Measurements from ENCODE around the gene PRDM1. TPM values are rescaled to one million over a fixed set of nuclear protein-coding genes. Genes with fewer than 3 reads are reported as not detected.

Gene PRDM1
- total RNA-seq, 1 experiment from 2014 or later, result 0.40 TPM

DNA sequence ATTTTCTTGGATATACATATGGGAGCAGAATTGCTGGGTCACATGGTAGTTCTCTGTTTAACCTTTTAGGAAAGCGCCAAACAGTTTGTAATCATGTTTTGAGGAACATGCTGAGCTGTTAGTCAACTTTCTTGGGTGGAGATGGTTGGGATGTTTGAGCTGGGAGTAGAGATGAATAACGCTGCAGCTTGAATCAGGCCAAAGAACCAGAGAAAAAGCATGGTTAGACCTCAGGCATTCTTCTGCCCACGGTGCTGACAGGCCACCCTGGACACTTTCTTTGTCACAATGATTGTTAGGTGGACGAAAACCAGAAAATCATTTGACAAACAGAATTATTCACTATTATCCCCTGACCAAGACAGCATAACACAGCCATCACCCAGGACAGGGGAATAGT, 66.8 kb downstream of the PRDM1 start:
- H3K27me3 Mint-ChIP-seq (ENCODE audit: unreplicated experiment), result no peaks in the 10 kb centered on the region
- H3K4me1 Mint-ChIP-seq (ENCODE audit: low read depth, unreplicated experiment), result no peaks in the 10 kb centered on the region
- CTCF ChIA-PET, result no interaction called here
- no peak overlapping the region for H3K27ac Mint-ChIP-seq (ENCODE audit: unreplicated experiment)
- no peak for DNase-seq
- H3K4me3 Mint-ChIP-seq (ENCODE audit: low read depth, unreplicated experiment), result no peak overlapping the region
- no TSS peak for BruUV-seq (replicated peaks)
- H3K36me3 Mint-ChIP-seq (ENCODE audit: insufficient read depth, unreplicated experiment), result no peaks in the 10 kb centered on the region
- intact Hi-C loops (cut with micrococcal nuclease; ENCODE audit: unreplicated experiment), result no loop called here
- no peaks in the 10 kb centered on the region for H3K9me3 Mint-ChIP-seq (ENCODE audit: low read depth, unreplicated experiment)
- TF ChIP-seq, protein P1, sequence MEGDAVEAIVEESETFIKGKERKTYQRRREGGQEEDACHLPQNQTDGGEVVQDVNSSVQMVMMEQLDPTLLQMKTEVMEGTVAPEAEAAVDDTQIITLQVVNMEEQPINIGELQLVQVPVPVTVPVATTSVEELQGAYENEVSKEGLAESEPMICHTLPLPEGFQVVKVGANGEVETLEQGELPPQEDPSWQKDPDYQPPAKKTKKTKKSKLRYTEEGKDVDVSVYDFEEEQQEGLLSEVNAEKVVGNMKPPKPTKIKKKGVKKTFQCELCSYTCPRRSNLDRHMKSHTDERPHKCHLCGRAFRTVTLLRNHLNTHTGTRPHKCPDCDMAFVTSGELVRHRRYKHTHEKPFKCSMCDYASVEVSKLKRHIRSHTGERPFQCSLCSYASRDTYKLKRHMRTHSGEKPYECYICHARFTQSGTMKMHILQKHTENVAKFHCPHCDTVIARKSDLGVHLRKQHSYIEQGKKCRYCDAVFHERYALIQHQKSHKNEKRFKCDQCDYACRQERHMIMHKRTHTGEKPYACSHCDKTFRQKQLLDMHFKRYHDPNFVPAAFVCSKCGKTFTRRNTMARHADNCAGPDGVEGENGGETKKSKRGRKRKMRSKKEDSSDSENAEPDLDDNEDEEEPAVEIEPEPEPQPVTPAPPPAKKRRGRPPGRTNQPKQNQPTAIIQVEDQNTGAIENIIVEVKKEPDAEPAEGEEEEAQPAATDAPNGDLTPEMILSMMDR (IDR thresholded peaks at IDR 0.05; ENCODE audit: unreplicated experiment), result no peak

DNA sequence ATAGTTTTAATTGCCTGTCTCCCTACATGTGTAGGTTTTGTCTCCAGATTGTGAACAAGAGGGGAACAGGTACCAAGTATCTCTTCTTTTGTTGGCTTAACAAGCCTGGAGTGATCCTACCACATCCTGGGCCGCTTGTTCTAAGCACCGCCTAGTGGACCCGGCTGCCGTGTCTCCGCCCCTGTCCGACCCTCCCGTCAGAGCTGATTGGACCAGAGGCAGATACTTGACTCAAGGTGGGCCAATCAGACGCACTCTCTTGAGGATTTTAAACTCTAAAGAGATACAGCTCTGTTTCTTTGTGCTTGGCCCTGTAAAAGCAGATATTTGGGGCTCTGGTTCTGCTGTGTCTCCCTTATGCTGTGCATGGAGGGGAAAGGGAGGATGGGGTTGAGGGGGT, 68.2 kb downstream of the PRDM1 start:
- CTCF ChIA-PET, result interaction anchor here (0.7 kb wide), 1 partner anchor 205 kb away, joined by 4 read pairs; no protein-coding TSS in a partner anchor
- TF ChIP-seq, protein P1 (IDR thresholded peaks at IDR 0.05; ENCODE audit: unreplicated experiment), result no peak

DNA sequence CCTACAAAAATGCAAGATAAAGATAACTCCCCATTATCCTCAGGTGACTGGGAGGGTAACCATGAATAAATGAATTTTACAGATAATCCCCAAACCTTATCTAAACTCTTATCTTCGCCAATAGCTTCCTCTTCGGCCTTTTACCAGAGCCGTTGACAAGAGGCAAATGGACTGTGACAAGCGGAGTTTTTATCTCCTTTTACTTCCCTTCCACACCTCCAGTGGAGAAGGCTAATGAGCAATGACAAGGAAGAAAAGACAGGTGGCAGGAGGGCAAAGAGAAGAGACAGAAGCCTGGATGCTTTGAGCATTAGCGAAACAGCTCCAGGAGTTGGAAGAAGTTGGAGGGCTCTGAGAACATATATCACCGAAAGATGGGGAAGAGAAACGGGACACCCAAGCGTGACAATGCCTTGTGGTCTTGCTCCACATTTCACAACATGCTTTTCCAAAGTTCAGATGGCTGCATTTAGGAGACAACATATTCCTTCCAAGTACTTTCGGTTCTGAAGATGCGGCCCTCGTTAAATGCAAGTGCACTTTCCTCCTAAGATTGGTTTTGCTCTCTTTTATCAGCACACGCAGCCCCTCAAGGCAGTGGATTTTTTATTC, 69.2 kb downstream of the PRDM1 start:
- no peak for DNase-seq
- H3K9me3 Mint-ChIP-seq (ENCODE audit: low read depth, unreplicated experiment), result no peaks in the 10 kb centered on the region
- no peaks in the 10 kb centered on the region for H3K36me3 Mint-ChIP-seq (ENCODE audit: insufficient read depth, unreplicated experiment)
- no TSS peak for BruUV-seq (replicated peaks)
- TF ChIP-seq, protein P1 (IDR thresholded peaks at IDR 0.05; ENCODE audit: unreplicated experiment), result no peak
- no peaks in the 10 kb centered on the region for H3K4me1 Mint-ChIP-seq (ENCODE audit: low read depth, unreplicated experiment)
- no peaks in the 10 kb centered on the region for H3K27me3 Mint-ChIP-seq (ENCODE audit: unreplicated experiment)
- intact Hi-C loops (cut with micrococcal nuclease; ENCODE audit: unreplicated experiment), result no loop called here
- H3K27ac Mint-ChIP-seq (ENCODE audit: unreplicated experiment), result no peak overlapping the region
- H3K4me3 Mint-ChIP-seq (ENCODE audit: low read depth, unreplicated experiment), result no peak overlapping the region
- CTCF ChIA-PET, result no interaction called here

More for the DNA sequence above, 68.2 kb downstream of the PRDM1 start:
- DNase-seq, result no peak
- no TSS peak for BruUV-seq (replicated peaks)
- Mint-ChIP-seq H3K36me3 (ENCODE audit: insufficient read depth, unreplicated experiment) (no peaks in the 10 kb centered on the region), H3K27ac (ENCODE audit: unreplicated experiment) (no peak overlapping the region), H3K4me1 (ENCODE audit: low read depth, unreplicated experiment) (no peaks in the 10 kb centered on the region), H3K9me3 (ENCODE audit: low read depth, unreplicated experiment) (no peaks in the 10 kb centered on the region), H3K4me3 (ENCODE audit: low read depth, unreplicated experiment) (no peak overlapping the region), H3K27me3 (ENCODE audit: unreplicated experiment) (no peaks in the 10 kb centered on the region)
- intact Hi-C loops (cut with micrococcal nuclease; ENCODE audit: unreplicated experiment), result no loop called here

DNA sequence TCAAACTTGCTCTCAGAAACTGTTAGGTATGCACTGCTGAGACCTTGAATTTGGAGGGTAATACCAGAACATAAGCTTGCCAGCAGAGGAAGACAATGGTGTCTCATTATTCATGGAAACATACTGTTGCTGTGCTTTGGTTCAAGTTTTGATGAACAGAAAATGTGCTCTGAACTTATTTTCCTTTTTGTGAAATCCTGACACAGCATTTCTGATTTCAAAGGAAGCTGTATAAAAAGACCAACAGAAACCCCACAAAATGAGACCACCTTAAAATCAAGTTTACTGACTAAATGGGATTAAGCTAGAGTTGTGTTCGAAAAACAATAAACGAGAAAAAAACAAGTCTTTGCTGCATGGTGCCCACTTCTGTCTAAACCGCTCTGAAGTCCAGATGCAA, 70.3 kb downstream of the PRDM1 start:
- CTCF ChIA-PET, result interaction anchor here (0.6 kb wide), 1 partner anchor 734 kb away, joined by 4 read pairs; no protein-coding TSS in a partner anchor
- H3K27me3 Mint-ChIP-seq (ENCODE audit: unreplicated experiment), result no peaks in the 10 kb centered on the region
- no peak for DNase-seq
- no peaks in the 10 kb centered on the region for H3K4me1 Mint-ChIP-seq (ENCODE audit: low read depth, unreplicated experiment)
- H3K36me3 Mint-ChIP-seq (ENCODE audit: insufficient read depth, unreplicated experiment), result no peaks in the 10 kb centered on the region
- H3K27ac Mint-ChIP-seq (ENCODE audit: unreplicated experiment), result no peak overlapping the region
- TF ChIP-seq, protein P1 (IDR thresholded peaks at IDR 0.05; ENCODE audit: unreplicated experiment), result no peak
- BruUV-seq (replicated peaks), result no TSS peak
- no peak overlapping the region for H3K4me3 Mint-ChIP-seq (ENCODE audit: low read depth, unreplicated experiment)
- no peaks in the 10 kb centered on the region for H3K9me3 Mint-ChIP-seq (ENCODE audit: low read depth, unreplicated experiment)
- intact Hi-C loops (cut with micrococcal nuclease; ENCODE audit: unreplicated experiment), result no loop called here

All from Calu3 (cell line).